CD4-positive, alpha-beta T cell treated with Interferon gamma for 1 hour (primary cell): ENCODE data around the gene TGFB2.
A peak's percentile ranks its signal among the peaks of the same experiment; 100 is the strongest.

Source experiments
- DNase-seq: peaks from one replicate; pipeline ENCODE4 v3.0.0-alpha.2; 2020

TGFB2 gene

GRCh38 chr1:218336328-218336727 is 8.8 kb upstream of the TGFB2 start:
- DNase-seq, result no peak

GRCh38 chr1:218339267-218339831 is 5.8 kb upstream of the TGFB2 start:
- DNase-seq, result no peak

- no peak for DNase-seq
These were observed 3.8 kb upstream of the TGFB2 start for GRCh38 chr1:218341325-218341724.

- DNase-seq, result no peak
These were observed 3.0 kb upstream of the TGFB2 start for GRCh38 chr1:218342091-218342490.

- peak; percentile 29 for DNase-seq
These were observed 696 bp downstream of the TGFB2 start for GRCh38 chr1:218345673-218346390.

- DNase-seq, result no peak
These were observed 1.5 kb downstream of the TGFB2 start for GRCh38 chr1:218346391-218347204.

- no peak for DNase-seq
These were observed 2.2 kb downstream of the TGFB2 start for GRCh38 chr1:218347336-218347722.

GRCh38 chr1:218347723-218348627 is 2.8 kb downstream of the TGFB2 start:
- no peak for DNase-seq

- DNase-seq, result no peak
These were observed 3.5 kb downstream of the TGFB2 start for GRCh38 chr1:218348628-218349071.

- DNase-seq, result no peak
These were observed 4.4 kb downstream of the TGFB2 start for GRCh38 chr1:218349348-218350034.

- no peak for DNase-seq
These were observed 4.9 kb downstream of the TGFB2 start for GRCh38 chr1:218350035-218350525.

GRCh38 chr1:218350801-218351266 is 5.7 kb downstream of the TGFB2 start:
- no peak for DNase-seq

- peak; percentile 29 for DNase-seq
These were observed 6.4 kb downstream of the TGFB2 start for GRCh38 chr1:218351391-218352074.

- DNase-seq, result no peak
These were observed 6.9 kb downstream of the TGFB2 start for GRCh38 chr1:218352075-218352438.

- DNase-seq, result no peak
These were observed 8.5 kb downstream of the TGFB2 start for GRCh38 chr1:218353656-218354055.

- no peak for DNase-seq
These were observed 10.1 kb downstream of the TGFB2 start for GRCh38 chr1:218355278-218355677.

- no peak for DNase-seq
These were observed 12.2 kb downstream of the TGFB2 start for GRCh38 chr1:218357211-218357892.

- DNase-seq, result no peak
These were observed 12.7 kb downstream of the TGFB2 start for GRCh38 chr1:218357893-218358232.

GRCh38 chr1:218361298-218362065 is 16.3 kb downstream of the TGFB2 start:
- DNase-seq, result no peak
